ENCODE data around the gene SKOR1. TPM values are rescaled to one million over a fixed set of nuclear protein-coding genes. Genes with fewer than 3 reads are reported as not detected.

Gene SKOR1
- total RNA-seq, 1 experiment from 2014 or later, result 0.22 TPM

DNA sequence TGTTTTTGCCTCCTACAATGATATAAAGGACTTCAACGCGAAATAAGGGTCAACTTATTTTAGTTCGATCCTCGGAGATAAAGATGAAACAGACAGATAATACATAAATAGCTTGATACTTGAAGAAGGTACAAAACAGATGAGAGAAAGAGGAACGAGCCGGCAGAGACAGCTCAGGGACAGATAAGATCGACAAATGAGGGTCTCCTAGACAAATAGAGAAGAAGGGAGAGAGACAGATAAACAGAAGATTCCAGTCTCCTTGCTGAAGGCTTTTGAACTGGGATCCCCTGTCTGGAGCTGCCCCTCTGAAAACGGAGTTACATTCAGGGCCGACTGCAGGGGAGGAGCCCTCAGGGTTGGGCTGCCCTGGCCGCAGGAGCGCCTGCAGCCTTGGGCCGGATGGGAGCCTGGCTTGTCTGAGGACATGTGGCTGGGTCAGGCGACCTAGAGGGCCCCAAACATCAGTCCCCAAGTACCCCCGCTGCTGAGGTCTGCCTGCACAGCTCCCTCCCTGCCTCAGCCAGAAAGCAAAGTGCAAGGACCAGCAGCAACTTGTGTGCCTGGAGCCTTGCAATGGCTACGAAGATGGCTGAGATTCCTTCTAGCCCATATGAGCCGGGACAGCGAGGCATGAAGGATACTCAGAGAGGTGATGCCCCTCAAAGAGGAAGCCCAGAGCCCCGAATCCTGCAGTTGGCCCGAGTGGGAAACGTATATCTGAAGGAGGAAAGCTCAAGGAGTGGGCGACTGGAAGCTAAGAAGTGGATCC is 926 bp upstream of the SKOR1 start:
- CTCF ChIA-PET, result interaction anchor here (0.6 to 5.0 kb wide), 4 partner anchors 8 to 143 kb away, joined by 3 to 31 read pairs (median 3); no protein-coding TSS in a partner anchor
- Mint-ChIP-seq H3K36me3 (no peaks in the 10 kb centered on the region; the same call in 1 of the 2 replicates), H3K4me3 (peak overlapping the region; percentile 76), H3K9me3 (no peaks in the 10 kb centered on the region), H3K27me3 (ENCODE audit: low read depth) (peaks cover 94% of the 10 kb centered on the region), H3K4me1 (peaks cover 63% of the 10 kb centered on the region), H3K27ac (no peak overlapping the region)
- TF ChIP-seq OVOL2 (CRISPR knock-in tag; IDR thresholded peaks at IDR 0.05; ENCODE audit: borderline replicate concordance) (no peak), JAZF1 (CRISPR knock-in tag; IDR thresholded peaks at IDR 0.05) (no peak), ETV6 (CRISPR knock-in tag; IDR thresholded peaks at IDR 0.05) (no peak)
- TF ChIP-seq, protein P1, sequence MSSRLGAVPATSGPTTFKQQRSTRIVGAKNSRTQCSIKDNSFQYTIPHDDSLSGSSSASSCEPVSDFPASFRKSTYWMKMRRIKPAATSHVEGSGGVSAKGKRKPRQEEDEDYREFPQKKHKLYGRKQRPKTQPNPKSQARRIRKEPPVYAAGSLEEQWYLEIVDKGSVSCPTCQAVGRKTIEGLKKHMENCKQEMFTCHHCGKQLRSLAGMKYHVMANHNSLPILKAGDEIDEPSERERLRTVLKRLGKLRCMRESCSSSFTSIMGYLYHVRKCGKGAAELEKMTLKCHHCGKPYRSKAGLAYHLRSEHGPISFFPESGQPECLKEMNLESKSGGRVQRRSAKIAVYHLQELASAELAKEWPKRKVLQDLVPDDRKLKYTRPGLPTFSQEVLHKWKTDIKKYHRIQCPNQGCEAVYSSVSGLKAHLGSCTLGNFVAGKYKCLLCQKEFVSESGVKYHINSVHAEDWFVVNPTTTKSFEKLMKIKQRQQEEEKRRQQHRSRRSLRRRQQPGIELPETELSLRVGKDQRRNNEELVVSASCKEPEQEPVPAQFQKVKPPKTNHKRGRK (CRISPR knock-in tag; IDR thresholded peaks at IDR 0.05; ENCODE audit: borderline replicate concordance), result no peak
- TF ChIP-seq, protein P2, sequence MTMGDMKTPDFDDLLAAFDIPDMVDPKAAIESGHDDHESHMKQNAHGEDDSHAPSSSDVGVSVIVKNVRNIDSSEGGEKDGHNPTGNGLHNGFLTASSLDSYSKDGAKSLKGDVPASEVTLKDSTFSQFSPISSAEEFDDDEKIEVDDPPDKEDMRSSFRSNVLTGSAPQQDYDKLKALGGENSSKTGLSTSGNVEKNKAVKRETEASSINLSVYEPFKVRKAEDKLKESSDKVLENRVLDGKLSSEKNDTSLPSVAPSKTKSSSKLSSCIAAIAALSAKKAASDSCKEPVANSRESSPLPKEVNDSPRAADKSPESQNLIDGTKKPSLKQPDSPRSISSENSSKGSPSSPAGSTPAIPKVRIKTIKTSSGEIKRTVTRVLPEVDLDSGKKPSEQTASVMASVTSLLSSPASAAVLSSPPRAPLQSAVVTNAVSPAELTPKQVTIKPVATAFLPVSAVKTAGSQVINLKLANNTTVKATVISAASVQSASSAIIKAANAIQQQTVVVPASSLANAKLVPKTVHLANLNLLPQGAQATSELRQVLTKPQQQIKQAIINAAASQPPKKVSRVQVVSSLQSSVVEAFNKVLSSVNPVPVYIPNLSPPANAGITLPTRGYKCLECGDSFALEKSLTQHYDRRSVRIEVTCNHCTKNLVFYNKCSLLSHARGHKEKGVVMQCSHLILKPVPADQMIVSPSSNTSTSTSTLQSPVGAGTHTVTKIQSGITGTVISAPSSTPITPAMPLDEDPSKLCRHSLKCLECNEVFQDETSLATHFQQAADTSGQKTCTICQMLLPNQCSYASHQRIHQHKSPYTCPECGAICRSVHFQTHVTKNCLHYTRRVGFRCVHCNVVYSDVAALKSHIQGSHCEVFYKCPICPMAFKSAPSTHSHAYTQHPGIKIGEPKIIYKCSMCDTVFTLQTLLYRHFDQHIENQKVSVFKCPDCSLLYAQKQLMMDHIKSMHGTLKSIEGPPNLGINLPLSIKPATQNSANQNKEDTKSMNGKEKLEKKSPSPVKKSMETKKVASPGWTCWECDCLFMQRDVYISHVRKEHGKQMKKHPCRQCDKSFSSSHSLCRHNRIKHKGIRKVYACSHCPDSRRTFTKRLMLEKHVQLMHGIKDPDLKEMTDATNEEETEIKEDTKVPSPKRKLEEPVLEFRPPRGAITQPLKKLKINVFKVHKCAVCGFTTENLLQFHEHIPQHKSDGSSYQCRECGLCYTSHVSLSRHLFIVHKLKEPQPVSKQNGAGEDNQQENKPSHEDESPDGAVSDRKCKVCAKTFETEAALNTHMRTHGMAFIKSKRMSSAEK (CRISPR knock-in tag; IDR thresholded peaks at IDR 0.05; ENCODE audit: borderline replicate concordance), result no peak
- no peak for DNase-seq (ENCODE audit: low spot score)
- no peak for ATAC-seq
- POLR2A ChIA-PET, result no interaction called here

DNA sequence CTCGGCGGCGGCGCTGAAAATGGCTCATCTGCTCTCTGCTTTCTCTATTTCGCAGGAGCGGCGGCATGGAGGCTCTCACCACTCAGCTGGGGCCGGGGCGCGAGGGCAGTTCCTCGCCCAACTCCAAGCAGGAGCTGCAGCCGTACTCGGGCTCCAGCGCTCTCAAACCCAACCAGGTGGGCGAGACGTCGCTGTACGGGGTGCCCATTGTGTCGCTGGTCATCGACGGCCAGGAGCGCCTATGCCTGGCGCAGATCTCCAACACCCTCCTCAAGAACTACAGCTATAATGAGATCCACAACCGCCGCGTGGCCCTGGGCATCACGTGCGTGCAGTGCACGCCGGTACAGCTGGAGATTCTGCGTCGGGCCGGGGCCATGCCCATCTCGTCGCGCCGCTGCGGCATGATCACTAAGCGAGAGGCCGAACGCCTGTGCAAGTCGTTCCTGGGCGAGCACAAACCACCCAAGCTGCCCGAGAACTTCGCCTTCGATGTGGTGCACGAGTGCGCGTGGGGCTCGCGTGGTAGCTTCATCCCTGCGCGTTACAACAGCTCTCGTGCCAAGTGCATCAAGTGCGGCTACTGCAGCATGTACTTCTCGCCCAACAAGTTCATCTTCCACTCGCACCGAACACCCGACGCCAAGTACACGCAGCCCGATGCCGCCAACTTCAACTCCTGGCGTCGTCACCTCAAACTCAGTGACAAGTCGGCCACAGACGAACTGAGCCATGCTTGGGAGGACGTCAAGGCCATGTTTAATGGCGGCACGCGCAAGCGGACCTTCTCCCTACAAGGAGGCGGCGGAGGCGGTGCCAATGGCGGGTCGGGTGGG is 790 bp downstream of the SKOR1 start:
- Mint-ChIP-seq H3K27ac (no peak overlapping the region), H3K27me3 (ENCODE audit: low read depth) (peaks cover 94% of the 10 kb centered on the region), H3K4me1 (peaks cover 63% of the 10 kb centered on the region), H3K9me3 (no peaks in the 10 kb centered on the region), H3K36me3 (no peaks in the 10 kb centered on the region; the same call in 1 of the 2 replicates), H3K4me3 (peak overlapping the region; percentile 57)
- DNase-seq (ENCODE audit: low spot score) (peak; percentile 52), ATAC-seq (no peak)
- TF ChIP-seq, protein P3, sequence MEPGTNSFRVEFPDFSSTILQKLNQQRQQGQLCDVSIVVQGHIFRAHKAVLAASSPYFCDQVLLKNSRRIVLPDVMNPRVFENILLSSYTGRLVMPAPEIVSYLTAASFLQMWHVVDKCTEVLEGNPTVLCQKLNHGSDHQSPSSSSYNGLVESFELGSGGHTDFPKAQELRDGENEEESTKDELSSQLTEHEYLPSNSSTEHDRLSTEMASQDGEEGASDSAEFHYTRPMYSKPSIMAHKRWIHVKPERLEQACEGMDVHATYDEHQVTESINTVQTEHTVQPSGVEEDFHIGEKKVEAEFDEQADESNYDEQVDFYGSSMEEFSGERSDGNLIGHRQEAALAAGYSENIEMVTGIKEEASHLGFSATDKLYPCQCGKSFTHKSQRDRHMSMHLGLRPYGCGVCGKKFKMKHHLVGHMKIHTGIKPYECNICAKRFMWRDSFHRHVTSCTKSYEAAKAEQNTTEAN (CRISPR knock-in tag; IDR thresholded peaks at IDR 0.05), result no peak
- TF ChIP-seq ZNF317 (CRISPR knock-in tag; IDR thresholded peaks at IDR 0.05; ENCODE audit: borderline replicate concordance, low read depth), result 0 out of 2 replicates have a peak, but pooled peaks have one; percentile 15
- no peak for TF ChIP-seq MXD4 (CRISPR knock-in tag; IDR thresholded peaks at IDR 0.05; ENCODE audit: borderline replicate concordance)
- TF ChIP-seq, protein P4, sequence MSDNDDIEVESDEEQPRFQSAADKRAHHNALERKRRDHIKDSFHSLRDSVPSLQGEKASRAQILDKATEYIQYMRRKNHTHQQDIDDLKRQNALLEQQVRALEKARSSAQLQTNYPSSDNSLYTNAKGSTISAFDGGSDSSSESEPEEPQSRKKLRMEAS (CRISPR knock-in tag; IDR thresholded peaks at IDR 0.05), result peak; percentile 23; the same call in 1 of the 2 replicates
- TF ChIP-seq, protein P5, sequence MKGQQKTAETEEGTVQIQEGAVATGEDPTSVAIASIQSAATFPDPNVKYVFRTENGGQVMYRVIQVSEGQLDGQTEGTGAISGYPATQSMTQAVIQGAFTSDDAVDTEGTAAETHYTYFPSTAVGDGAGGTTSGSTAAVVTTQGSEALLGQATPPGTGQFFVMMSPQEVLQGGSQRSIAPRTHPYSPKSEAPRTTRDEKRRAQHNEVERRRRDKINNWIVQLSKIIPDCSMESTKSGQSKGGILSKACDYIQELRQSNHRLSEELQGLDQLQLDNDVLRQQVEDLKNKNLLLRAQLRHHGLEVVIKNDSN (CRISPR knock-in tag; IDR thresholded peaks at IDR 0.05), result peak; percentile 46; the same call in 1 of the 2 replicates
- CTCF ChIA-PET, result interaction anchor here (1.1 to 5.0 kb wide), 2 partner anchors 9 to 325 kb away, joined by 3 to 31 read pairs; no protein-coding TSS in a partner anchor
- POLR2A ChIA-PET, result no interaction called here

All from WTC11 (cell line).